ENCODE measurements around the gene NUDT22. TPM values are rescaled to one million over a fixed set of nuclear protein-coding genes. Genes with fewer than 3 reads are reported as not detected.

NUDT22 gene
- total RNA-seq, 2 donors from 2014 or later: 58.8 to 82.0 TPM

DNA sequence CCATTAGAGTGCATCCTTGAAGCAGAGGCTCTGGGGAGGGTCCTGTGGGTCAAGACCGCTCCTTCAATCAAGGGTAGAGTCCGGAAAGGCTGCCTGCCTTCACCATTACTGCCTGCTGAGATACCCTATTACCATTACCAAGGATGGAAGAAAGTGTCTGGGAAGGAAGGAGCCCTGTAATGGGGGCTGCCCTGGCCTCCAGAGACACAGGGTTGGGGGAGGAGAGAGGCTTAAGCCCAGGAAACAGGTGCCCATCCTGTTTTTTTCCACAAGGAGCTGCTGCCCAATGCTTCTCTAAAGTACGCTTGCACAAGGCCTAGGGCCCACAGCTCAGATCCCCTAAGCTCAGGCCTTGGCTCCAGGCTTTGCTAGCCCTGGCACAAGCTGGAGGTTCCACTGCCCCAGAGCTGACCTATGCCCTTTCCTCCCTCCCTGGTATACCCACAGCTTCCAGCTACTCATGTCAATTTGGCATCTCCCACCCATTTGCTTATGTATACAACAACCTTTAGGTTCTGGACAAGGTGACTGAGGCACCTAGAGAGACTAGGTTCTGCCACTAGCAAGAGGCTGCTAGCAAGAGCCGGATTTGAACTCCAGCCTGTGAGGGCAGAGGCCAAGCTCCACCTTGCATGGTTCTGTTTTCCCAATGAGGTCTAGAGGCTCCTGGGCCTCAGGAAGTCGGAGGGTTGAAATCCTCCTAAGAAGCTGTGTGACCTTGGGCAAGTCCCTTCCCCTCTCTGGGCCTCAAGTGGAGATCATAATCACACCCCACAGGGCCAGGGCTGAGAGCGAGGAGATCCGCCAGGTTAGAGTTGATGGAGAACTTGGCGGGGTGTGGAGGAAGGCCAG, 23.7 kb downstream of the NUDT22 start:
- intact Hi-C loops (cut with DNase I): loop anchor here in 1 of 2 donors (5.0 kb wide), 1 partner anchor 53 kb away; the partner anchor contains the start of gene CATSPERZ
- ATAC-seq: no peak

DNA sequence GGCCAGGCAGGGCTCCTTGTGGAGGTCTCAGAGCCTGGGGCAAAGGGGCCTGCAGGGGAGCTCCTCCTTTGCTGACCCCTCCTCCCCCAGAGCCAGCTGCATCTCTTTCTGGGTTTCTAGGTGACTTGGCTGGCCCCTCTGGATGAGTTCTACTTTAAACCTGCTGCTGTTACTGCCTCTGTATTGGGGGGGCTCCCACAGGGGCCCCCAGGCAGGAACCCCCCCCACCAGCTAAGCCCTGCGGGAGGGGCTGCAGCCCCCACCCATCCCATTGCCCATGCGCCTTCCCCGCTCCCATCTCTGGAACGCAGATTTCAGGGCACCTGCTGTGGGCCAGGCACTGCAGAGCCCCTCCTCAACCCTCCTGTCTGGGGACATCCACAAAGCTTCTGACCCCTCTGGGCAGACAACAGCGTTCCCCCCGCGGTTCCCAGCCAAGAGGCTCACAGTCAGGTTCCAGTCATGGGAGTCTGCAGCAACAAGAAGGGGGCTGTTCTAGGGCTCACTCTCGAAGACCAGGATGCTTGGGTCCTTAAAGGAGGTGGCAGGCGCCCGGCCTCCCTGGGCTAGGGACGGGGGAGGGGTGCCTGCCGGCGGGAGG, 24.4 kb downstream of the NUDT22 start:
- intact Hi-C loops (cut with DNase I): loop anchor here in 1 of 2 donors (5.0 kb wide), 1 partner anchor 52 kb away; the partner anchor contains the start of gene CATSPERZ
- no peak for DNase-seq
- ATAC-seq: no peak

More for the DNA sequence above, 23.7 kb downstream of the NUDT22 start:
- DNase-seq: no peak

DNA sequence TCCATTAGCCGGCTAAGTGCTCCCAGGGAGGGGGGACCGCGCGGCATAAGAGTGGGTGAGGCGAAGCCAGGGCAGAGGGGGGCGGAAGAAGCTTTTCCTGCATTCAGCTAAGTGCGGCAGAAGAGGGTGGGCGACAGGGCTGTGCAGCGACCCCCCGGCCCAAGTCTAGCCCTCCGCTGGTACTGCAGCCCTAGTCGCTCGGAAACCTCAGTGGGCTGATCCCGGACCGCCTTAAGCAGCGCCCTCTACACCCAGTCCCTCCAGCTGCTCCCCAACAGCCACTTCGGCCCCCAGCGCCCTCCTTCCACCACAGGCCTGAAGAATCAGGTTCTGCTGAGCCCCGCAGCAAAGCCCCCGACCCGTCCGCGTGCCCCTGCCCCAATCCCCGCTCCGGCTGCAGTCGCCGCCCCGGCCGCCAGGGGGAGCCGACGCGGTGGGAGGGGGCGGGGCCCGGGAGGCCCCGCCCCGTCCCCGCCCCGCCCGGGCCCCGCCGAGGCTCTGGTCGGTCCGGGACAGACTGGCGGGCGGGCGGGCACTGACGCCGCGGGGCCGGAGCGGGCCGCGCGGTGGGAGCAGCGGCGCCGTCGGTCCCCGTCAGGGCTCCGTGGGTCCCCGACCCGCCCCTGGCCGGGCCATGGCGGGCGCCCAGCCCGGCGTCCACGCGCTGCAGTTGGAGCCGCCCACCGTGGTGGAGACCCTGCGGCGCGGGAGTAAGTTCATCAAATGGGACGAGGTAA, 25.1 kb downstream of the NUDT22 start, which contains the start of gene PLCB3:
PLCB3 (plus strand) TSS at position 515 of the 737 bp plus-strand sequence; CDS start at position 635, 120 bp downstream.
- peak; percentile 57 to 77 for ATAC-seq
- intact Hi-C loops (cut with DNase I): loop anchor here in 1 of 2 donors (5.0 kb wide), 1 partner anchor 51 kb away; the partner anchor contains the start of gene CATSPERZ

DNA sequence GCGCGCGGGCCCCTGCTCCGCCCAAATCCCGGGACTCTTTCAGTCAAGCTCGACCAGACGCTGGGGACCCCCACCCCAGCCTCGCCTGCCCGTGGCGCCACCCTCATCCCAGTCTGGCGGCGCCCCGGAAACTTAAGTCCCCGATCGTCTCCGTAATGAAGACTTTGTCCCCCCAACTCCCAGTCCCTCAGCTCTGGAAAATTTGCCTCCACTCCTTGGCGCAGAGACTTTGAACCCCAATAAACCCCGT, 25.6 kb downstream of the NUDT22 start:
- ATAC-seq (no peak), DNase-seq (no peak)
- intact Hi-C loops (cut with DNase I): loop anchor here in 1 of 2 donors (5.0 kb wide), 1 partner anchor 51 kb away; the partner anchor contains the start of gene CATSPERZ

More for the DNA sequence above, 25.1 kb downstream of the NUDT22 start, which contains the start of gene PLCB3:
- no peak for DNase-seq

DNA sequence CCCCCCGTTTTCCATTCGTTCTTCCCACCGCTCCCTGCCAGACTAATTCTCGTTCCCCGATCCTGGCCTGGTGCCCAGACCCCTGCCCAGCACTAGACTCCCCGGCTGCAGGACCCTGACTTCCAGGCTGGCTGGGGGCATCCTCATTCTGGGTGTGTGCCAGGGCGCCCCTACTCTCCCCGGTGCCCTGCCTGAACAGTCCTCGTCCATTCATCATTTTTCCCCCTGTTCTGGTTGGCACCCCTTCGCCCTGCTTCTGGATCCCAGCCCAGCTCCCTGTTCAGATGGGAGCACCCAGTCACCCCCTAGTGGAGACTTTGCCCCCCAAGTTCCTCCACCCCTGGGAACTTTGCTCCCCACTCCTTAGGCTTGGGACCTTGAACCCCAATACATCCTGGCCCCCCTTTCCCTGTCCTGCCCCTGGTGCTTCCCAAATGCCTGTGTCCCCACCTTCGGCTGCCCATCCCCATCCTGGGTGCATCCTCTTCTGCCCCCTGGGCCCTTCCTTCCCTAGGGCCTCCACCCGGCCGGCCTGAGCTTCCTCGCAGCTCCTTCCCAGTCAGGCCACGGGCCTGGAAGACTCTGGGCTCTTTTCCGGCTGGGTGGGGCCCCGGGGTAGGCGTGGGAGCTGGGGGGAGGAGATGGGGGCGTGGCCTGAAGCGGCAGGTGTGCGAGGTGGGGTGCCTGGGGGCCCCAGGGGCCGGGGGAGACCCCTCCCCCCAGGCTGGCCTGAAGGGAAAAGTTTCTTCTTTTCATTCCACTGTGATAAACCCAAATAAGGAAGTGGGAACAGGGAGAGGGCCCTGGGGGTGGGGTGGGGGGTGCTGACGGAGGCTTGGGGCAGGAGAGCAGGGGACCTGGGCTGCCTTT, 26.2 kb downstream of the NUDT22 start:
- peak; percentile 71 for DNase-seq
- ATAC-seq: peak in 1 of 2 donors; percentile 40
- intact Hi-C loops (cut with DNase I): loop anchor here in 1 of 2 donors (5.0 kb wide), 1 partner anchor 50 kb away; the partner anchor contains the start of gene CATSPERZ

DNA sequence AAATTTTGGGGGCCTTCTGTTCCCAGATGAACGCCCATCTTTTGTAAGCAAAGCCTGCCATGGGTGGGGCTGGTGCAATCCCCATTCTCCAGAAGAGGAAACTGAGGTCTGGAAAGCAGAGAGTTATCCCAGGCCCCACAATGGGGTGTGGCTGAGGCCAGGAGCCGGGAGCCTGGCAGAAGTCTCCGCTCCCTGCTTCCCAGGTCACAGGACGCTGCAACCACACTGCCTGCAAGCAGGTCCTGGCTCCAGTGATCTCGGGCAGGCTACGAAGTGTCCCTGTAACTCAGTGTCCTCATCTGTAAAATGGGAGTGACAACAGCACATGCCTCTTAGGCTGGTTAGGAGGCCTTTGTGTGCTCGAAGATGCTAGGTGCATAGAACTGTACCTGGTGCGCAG, 27.0 kb downstream of the NUDT22 start:
- DNase-seq (no peak), ATAC-seq (no peak)
- intact Hi-C loops (cut with DNase I): loop anchor here in 1 of 2 donors (5.0 kb wide), 1 partner anchor 49 kb away; the partner anchor contains the start of gene CATSPERZ

DNA sequence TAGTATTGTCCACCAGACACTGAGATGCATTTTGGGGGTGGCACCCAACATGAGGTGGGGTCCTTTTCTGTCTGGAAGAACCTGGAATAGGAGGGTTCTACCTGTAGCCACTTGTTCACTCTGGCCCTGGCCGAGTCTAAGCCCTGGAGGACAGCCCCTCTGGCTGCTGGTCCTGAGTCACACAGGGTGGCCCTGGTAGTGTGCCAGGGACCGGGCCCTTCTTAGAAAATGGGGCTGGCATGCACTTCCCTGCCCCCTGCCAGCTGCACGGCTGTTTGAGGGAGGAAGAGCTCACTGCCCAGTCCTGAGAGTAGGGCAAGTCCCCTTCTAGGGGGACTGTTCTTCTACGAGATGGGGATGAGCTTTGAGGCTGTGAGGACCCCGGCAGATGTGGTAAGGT, 27.4 kb downstream of the NUDT22 start:
- ATAC-seq: peak in 1 of 2 donors; percentile 6
- intact Hi-C loops (cut with DNase I): loop anchor here in 1 of 2 donors (5.0 kb wide), 1 partner anchor 49 kb away; the partner anchor contains the start of gene CATSPERZ
- DNase-seq: no peak

DNA sequence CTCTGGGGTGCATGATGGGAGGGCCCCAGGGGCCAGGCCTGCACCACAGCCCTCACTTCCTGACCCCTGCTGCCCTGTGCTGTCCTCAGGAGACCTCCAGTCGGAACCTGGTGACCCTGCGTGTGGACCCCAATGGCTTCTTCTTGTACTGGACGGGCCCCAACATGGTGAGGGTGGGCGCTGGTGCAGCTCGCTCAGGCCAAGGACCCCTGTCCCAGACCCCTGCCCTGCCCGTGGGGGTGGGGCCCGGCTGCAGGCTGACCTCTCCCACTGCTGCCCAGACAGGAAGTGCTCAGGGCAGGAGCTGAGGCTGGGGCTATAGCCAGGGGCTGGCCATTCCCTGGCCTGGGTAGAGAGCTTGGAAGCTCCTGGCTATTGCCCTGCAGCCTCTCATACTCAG, 28.3 kb downstream of the NUDT22 start:
- DNase-seq (no peak), ATAC-seq (no peak)
- intact Hi-C loops (cut with DNase I): loop anchor here in 1 of 2 donors (5.0 kb wide), 1 partner anchor 48 kb away; the partner anchor contains the start of gene CATSPERZ

DNA sequence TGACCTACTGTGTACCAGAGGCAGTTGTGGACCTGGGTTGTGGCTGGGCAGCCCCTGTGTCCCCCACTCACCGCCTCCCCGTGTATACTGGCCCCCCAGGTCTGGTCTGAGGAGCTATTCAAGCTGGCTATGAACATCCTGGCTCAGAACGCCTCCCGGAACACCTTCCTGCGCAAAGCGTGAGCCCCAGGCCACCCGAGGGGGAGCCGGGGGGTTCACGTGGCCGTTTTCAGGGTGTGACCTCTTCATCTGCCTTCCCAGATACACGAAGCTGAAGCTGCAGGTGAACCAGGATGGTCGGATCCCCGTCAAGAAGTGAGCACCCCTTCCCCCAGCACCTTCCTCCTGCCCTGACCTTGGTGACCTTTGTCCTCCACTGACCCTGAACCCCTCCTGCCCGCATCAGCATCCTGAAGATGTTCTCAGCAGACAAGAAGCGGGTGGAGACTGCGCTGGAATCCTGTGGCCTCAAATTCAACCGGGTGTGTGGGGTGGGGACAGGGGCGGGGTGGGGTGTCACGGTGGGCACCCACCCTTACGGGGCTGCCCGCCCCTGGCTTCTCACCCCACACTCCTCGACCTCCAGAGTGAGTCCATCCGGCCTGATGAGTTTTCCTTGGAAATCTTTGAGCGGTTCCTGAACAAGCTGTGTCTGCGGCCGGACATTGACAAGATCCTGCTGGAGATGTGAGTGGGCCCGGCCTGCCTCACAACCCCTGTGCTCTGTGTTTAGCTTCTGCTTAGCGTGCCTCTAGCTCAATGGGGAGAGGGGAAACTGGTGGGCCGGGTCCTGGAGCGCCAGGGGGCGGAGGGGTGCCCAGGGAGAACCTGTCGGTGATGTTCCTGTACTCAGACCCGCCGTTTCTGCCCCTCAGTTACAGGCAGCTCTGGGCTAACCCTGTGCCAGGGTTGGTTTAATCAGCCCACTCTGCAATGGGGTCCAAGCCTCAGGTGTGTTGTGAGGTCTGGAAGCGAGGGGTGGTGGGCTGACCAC, 29.4 kb downstream of the NUDT22 start:
- ATAC-seq (no peak), DNase-seq (no peak)
- intact Hi-C loops (cut with DNase I): no loop called here

DNA sequence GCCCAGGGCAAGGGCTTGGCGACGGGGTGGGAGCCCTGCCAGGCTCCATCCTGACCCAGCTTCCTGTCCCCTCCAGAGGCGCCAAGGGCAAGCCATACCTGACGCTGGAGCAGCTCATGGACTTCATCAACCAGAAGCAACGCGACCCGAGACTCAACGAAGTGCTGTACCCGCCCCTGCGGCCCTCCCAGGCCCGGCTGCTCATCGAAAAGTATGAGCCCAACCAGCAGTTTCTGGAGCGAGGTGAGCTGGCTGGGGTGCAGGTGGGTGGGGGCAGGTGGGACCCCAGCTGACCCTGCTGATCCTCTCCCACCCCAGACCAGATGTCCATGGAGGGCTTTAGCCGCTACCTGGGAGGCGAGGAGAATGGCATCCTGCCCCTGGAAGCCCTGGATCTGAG, 30.2 kb downstream of the NUDT22 start:
- no peak for DNase-seq
- ATAC-seq: no peak
- intact Hi-C loops (cut with DNase I): no loop called here

DNA sequence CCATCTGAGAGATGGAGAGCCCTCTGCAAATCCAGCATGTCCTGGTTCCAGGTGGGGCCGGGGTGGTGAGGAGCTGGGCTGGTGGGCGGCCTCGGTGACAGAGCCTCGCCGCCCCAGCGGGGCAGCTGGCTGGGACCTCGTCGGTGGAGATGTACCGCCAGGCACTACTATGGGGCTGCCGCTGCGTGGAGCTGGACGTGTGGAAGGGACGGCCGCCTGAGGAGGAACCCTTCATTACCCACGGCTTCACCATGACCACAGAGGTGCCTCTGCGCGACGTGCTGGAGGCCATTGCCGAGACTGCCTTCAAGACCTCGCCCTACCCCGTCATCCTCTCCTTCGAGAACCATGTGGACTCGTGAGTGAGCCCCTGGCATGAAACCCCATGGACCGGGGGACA, 32.3 kb downstream of the NUDT22 start:
- intact Hi-C loops (cut with DNase I): no loop called here
- no peak for ATAC-seq
- no peak for DNase-seq

DNA sequence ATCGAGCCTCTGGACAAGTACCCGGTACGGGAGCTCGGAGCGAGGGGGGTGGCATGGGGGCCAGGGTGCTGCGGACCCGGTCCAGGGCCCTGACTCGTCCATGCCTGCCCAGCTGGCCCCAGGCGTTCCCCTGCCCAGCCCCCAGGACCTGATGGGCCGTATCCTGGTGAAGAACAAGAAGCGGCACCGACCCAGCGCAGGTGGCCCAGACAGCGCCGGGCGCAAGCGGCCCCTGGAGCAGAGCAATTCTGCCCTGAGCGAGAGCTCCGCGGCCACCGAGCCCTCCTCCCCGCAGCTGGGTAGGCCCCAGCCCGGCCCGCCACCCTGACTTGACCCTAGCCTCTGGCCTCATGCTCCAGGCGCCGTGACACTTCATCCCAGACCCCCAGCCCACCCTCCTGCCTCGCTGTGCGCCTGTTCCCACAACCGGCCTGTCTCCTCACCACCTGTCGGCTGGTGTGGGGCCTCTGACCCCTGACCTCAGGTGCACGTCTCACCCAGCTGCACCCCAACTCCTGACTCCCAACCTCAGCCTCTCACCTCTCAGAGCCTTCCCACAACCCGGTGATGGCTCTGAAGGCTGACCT, 33.0 kb downstream of the NUDT22 start:
- ATAC-seq (no peak), DNase-seq (no peak)
- intact Hi-C loops (cut with DNase I): no loop called here

DNA sequence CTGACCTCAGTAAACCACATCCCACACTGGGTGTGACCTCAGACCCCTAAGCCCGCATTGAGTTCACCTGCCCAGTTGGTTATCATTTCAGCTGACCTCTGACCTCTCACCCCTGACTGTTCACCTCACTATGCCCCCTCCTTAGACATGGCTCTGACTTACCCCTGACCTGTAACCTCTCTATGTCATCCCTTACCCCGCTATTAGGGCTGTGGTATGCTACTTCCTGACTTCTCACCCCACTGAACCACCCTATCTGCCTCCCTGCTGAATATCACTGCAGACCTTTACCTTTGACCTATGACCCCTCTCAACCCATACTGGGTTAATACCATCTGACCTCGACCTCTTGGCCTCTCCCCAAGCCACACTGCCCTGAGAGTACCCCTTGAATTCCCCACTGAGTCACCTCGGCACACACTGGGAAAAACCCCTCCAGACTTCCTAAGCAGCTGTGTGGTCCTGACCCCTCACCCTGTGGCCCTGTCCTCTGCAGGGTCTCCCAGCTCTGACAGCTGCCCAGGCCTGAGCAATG, 33.5 kb downstream of the NUDT22 start:
- ATAC-seq (no peak), DNase-seq (no peak)
- intact Hi-C loops (cut with DNase I): no loop called here

DNA sequence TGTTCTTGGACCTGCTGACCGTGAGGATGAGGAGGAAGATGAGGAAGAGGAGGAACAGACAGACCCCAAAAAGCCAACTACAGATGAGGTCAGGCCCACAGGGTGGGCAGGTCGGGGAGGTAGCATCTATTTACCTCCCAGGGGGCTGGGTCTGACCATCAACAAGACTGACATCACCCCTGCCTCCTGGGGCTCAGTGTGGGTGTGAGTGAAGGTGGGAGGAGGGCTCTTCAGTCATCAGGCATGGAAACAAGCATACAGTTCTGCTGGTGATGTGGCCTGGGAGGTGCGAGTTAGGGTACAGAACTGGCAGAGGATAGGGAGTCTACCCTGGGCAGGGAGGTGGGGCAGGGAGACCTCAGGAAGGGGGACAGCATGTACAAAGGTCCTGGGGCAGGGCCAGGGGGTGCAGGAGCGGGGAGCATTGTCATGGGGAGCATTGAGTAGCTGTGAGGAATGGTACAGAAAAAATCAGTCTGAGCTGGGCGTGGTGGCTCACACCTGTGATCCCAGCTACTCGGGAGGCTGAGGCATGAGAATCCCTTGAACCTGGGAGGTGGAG, 34.2 kb downstream of the NUDT22 start:
- no peak for DNase-seq
- intact Hi-C loops (cut with DNase I): no loop called here
- no peak for ATAC-seq

DNA sequence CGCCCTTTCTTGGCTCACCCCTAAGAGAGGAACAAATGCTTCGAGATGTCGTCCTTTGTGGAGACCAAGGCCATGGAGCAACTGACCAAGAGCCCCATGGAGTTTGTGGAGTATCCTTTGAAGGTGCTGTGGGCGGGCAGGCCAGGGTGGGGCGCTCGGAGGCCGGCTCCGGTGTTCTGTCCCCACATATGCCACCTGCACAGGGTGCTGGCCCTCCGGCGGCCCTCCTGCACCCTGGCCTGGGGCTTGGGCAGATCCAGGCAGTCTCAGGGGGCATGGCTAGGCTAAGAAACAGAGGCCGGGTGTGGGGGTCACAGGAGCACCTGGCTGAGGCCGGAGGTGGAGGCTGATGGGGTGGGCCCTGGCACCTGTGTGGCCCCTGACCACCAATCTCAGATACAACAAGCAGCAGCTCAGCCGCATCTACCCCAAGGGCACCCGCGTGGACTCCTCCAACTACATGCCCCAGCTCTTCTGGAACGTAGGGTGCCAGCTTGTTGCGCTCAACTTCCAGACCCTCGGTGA, 35.5 kb downstream of the NUDT22 start:
- intact Hi-C loops (cut with DNase I): no loop called here
- DNase-seq (no peak), ATAC-seq (no peak)
